Dermis microvascular lymphatic vessel endothelial cell (primary cell): Measurements from ENCODE around the gene THOC3. TPM values are rescaled to one million over a fixed set of nuclear protein-coding genes. Genes with fewer than 3 reads are reported as not detected.
"Not testable (repeated sequence)": the region's sequence is repeated elsewhere in the genome, so short reads cannot be mapped to it uniquely, and the experiment has no call there.

ENCODE experiments used
- DNase-seq, 2 donors: peaks; one replicate each; pipeline versions ENCODE4 v3.0.0 to v3.0.0-alpha.2; 2010; ENCODE audit warnings: low read depth in 2 of 2
- total RNA-seq: library from RNA; depleted of rRNA; stranded (reverse); fragments of >200 nt; gene quantifications from 2 replicates; pipeline ENCODE4 v1.2.1, GENCODE V29; 2014

Gene THOC3
- total RNA-seq, 1 donor from 2014 or later = 57.8 TPM

GRCh38 chr5:175940632-175941031 lies 27.5 kb downstream of the THOC3 start:
- DNase-seq = not testable (repeated sequence)

- DNase-seq = not testable (repeated sequence)
Measured at GRCh38 chr5:175938489-175938888, 29.6 kb downstream of the THOC3 start.

GRCh38 chr5:175928752-175929151 lies 39.4 kb downstream of the THOC3 start:
- DNase-seq = not testable (repeated sequence)

- not testable (repeated sequence) for DNase-seq
Measured at GRCh38 chr5:175925106-175925505, 43.0 kb downstream of the THOC3 start.

GRCh38 chr5:175922192-175922885 lies 45.8 kb downstream of the THOC3 start:
- DNase-seq = peak in 1 of 2 donors; percentile 35

- no peak for DNase-seq
Measured at GRCh38 chr5:175921061-175921730, 46.9 kb downstream of the THOC3 start.

GRCh38 chr5:175920231-175920811 lies 47.8 kb downstream of the THOC3 start:
- no peak for DNase-seq

GRCh38 chr5:175915066-175916037 lies 52.8 kb downstream of the THOC3 start:
- not testable (repeated sequence) for DNase-seq

- DNase-seq = not testable (repeated sequence)
Measured at GRCh38 chr5:175913835-175914672, 54.1 kb downstream of the THOC3 start.

GRCh38 chr5:175910072-175910471 lies 58.0 kb downstream of the THOC3 start:
- not testable (repeated sequence) for DNase-seq

Other genes starting within 250 kb of the THOC3 start
- gene CPLX2, start 96.7 kb downstream of the THOC3 start, total RNA-seq = not detected in 2 replicates